HG02885 (cell line): ENCODE results near the gene CDC37.

Experiments used
- ATAC-seq: cut with Tn5 transposase; IDR thresholded peaks from one replicate; pipeline ENCODE4 v1.9.1; 2021; ENCODE audit warnings: mild to moderate bottlenecking; ENCODE audit not compliant: unreplicated experiment, poor library complexity

Gene CDC37

DNA sequence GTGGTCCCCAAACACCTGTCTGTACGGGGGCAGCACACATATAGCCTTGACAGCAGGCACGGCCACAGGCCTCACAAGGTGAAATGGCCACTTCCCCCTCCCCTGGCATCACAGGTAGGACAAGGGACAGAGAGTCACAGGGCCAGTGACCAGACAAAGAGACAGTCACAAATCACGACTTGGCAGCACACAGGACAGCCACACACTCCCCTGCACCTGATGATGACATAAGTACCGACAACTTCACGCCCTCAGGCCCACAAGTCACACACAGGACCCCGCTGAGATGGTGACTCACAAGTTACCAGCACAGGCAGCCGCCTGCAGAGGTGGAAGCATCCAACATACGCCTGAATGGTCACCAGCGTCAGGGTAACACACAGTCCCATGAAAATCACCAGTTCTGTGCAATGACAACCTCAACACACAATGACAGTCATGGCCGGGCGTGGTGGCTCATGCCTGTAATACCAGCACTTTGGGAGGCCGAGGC is 39.5 kb downstream of the CDC37 start:
- no peak for ATAC-seq

DNA sequence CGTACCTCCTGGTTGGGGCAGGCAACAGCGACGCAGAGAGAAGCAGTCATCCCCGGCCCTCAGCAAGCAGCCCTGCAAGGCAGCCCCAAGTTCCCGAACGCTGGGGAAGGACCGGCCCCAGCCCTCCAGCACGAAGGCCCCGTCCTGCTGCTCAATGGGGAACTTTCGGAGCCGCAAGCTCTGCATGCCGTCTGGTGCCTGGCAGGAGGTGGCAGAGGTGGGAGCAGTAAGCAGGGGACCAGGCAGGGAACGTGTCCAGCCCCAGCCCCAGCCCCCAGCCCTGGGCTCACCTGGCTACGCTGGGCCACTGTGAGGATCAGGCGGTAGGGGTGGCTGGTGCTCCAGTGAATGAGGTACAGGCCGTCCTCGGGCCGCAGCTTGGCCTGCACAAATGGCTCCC is 41.1 kb downstream of the CDC37 start:
- no peak for ATAC-seq

DNA sequence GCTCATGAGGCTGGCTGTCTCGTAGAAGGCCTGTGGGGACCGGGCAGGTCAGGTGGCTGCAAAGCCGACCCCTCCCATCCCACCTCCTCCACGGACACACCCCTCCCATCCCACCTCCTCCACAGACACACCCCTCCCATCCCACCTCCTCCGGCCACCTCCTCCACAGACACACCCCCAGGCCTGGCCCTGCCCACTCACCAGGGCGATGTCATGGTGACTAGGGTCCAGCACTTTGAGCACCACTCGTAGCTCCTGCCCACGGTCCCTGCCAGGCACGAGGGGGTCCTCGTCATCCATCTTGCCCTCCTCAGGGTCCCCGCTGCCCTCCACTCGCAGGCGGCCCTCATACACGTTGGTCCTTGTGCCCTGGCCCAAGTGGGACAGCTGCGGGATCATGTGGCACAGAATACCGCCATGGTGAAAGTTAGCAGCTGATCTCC is 41.8 kb downstream of the CDC37 start:
- ATAC-seq, result no peak

DNA sequence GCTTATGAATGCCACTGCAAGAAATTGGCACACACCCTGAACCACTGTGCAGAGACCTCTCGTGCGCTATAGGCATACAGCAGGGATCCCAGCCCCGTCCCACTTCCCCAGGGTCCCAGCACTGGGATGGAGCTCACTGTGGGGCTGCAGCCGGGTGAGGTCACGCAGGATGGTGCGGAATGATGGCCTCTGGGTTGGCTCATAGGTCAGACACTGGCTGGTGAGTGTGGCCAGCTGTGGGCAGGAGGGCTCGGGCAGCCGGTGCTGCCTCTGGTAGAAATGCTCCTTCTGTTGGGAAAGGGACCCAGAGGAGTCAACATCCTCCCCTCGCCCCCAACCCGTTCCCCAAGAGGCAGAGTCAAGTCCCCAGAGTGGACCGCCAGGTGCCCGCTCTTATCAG is 46.9 kb downstream of the CDC37 start:
- no peak for ATAC-seq

DNA sequence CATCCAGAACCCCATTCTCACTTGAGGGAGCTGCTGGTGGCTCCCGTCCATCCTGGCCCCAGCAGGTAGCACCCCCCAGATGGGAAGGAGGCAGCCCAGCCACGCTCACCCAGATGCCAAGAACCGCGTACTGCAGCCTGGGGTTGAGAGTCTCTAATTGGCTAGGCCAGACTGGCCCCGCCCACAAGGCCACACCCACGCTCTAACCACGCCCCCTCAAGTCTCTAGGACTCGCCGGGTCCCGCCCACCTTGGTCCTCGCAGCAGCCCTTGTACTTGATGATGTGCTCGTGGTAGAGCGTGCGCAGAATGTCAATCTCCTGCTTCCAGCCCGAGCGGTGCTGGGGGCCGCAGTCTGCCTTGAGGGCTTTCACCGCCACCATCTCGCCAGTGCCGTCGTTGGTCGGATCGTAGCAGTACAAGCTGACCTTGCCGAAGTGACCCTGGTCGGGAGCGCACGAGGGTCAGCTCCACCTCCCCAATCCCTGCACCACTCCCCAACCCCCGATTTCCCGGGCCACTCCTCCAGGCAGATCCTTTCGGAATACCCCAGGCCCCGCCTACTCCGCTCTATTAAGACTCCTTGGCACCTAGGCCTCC is 49.5 kb downstream of the CDC37 start:
- no peak for ATAC-seq

DNA sequence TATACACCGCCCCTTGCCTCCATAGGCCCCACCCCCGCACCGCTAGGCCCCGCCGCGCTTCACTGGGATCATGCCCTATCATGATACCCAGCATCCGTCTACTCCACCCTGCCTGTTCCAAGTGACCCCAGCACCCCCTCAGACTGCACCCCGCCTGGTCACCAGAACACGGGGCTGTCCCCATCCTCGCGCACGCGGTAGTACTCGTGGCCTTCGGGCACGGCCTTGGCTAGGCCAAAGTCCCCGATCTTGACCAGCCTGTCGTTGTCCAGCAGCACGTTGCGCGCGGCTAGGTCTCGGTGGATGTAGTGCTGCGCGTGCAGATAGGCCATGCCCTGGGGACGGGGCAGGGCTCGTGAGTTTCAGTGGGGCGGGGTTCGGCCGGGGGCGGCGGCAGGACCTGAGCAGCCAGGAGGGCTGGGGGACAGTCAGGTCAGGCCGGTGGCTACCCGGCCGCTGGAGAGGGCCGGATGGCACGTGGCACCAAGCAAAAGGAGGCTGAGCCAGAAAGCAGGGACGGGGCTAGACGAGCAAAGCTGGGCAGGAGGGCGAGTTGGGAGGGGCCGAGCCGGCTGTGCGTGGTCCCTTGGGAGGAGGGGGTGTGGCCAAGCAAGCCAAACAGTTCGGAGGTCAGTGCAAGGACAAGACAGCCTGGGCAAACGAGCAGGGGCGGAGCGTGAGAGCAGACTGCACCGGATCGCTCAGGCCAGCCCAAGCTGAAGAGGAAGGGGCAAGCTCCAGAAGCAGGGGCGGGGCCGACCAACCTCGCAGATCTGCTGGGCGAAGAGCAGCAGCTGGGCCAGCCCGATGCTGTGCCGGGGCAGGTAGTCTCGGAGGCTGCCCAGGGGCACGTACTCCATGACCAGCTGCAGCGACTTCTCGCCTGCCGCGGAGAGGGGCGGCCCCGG is 50.3 kb downstream of the CDC37 start:
- no peak for ATAC-seq

DNA sequence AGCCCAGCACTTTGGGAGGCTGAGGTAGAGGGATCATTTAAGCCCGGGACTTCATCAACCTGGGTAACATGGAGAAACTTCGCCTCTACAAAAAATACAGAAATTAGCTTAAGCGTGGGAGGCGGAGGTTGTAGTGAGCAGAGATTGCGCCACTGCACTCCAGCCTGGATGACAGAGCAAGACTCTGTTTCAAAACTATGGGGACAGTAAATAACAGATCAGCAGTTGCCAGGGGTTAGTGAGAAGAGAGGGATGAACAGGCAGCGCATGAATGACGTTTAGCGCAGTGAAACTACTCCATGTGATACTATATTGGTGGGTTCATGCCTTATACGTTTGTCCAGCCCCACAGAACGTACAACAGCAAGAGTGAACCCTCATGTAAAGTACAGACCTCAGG is 56.8 kb downstream of the CDC37 start:
- no peak for ATAC-seq

DNA sequence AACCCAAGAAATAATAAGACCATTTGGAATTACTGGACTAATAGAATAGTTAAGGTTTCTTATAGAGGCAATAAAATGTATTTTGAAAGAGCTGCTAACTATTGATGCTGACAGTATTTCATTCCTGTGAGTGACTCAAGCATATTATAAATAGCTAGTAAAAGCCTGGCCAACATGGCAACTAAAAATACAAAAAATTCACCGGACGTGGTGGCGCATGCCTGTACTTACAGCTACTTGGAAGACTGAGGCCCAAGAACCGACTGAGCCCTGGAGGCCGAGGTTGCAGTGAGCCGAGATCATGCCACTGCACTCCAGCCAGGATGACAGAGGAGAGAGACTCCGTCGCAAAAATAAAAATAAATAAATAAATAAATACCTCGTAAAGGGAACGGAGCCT is 58.6 kb downstream of the CDC37 start:
- ATAC-seq, result no peak

DNA sequence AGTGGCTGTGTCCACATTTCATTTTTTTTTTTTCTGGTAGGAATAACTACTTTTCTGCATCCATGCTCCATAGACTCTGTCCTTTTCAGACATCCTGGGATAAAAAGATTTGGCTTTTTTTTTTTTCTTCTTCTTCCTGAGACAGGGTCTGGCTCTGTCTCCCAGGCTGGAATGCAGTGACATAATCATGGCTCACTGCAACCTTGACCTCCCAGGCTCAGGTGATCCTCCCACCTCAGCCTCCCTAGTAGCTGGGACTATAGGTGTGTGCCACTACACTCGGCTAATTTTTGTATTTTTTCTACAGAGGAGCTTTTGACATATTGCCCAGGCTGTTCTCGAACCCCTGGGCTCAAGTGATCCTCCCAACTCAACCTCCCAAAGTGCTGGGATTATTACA is 59.8 kb downstream of the CDC37 start:
- no peak for ATAC-seq
